ENCODE results near the gene TMEM125.

TMEM125 gene

GRCh38 chr1:43293896-43294760 lies 24.3 kb downstream of the TMEM125 start:
- DNase-seq (ENCODE audit: low spot score): peak; percentile 62

- no peak for DNase-seq (ENCODE audit: low spot score)
Observed at GRCh38 chr1:43294761-43295160, 25.0 kb downstream of the TMEM125 start.

DNA sequence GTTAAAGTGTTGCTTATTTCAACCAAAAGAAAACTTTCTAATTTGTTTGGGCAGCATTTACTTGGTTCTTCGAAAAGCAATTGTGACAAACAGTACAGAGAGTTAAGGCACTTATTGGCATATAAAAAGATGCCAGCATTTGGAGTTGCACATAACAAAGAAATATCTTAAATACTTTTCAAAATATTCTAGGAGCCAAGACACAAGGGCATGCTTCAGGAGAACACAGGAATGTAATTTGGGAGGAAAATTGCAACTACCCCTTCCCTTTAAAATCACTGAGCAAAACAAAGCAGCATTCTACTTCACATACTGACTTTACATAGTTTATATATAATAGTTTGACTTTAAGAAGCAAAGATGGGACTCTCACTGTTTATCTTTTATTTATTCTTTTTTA lies 26.4 kb downstream of the TMEM125 start:
- DNase-seq (ENCODE audit: low spot score): no peak

DNA sequence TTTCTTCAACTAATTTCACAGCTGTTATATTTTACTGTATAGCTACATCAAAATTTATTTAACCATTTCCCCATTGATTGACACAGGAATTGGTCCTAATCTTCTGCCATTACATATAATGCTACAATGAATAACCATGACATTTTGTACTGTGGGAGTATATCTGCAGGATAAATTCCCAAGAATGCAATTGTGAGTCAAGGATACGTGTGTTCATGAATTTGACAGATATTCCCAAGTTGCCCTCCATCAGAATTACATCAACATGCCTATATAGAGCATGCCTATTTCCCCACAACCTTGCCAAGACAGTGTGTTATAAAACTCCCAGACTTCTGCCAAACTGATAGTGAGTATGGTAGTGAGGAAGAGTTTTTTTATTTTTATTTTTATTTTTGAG lies 28.3 kb downstream of the TMEM125 start:
- no peak for DNase-seq (ENCODE audit: low spot score)

DNA sequence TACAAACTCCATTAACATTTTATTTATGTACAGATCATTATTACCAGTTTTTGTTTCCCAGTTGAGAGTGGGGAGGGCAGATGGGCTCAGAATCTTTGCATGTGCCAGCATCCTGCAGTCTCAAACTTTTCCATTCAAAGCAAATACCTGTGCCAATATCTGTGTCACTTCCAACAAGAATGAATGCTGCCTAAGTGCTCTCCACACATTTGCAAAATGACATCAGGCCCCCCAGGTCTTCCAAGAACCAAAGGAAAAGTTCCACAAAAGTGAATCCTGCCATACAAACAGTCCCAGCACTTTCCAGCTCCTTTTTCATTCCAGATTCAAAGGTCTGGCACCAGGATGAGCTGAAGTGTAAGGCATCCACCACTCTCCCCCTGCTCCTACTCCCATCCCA lies 29.3 kb downstream of the TMEM125 start:
- no peak for DNase-seq (ENCODE audit: low spot score)

DNA sequence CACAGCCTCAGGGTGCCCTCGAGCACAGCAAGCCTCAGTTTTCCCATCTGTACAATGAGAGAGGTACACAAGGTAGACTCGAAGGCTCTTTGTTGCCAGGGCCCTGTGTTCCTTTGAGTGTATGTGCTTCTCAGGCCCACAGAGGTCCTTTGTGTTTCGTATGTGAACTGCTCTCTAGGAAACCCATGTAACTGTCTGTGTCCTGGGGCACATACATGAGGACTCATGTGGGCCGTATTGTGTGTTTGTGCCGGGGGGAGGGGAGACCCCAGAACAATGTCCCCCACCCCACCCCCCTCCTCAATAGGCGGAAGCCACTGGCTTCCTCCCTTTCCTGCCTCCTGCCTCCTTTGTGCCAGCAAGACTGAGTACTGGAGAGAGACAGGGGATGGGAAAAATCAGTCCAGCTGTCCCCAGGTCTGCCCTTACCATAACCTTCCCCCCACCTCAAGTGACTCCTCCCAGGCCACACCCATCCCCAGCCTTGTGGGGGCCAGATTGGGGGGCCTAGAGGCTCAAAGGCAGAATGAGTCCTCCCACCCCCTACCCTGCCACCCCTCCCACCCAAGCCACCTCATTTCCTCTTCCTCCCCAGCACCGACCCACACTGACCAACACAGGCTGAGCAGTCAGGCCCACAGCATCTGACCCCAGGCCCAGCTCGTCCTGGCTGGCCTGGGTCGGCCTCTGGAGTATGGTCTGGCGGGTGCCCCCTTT lies 30.8 kb downstream of the TMEM125 start, which contains the start of gene TIE1:
TIE1 (plus strand) TSS at position 605 of the 717 bp plus-strand sequence; CDS start at position 695, 90 bp downstream.
- DNase-seq (ENCODE audit: low spot score): no peak

DNA sequence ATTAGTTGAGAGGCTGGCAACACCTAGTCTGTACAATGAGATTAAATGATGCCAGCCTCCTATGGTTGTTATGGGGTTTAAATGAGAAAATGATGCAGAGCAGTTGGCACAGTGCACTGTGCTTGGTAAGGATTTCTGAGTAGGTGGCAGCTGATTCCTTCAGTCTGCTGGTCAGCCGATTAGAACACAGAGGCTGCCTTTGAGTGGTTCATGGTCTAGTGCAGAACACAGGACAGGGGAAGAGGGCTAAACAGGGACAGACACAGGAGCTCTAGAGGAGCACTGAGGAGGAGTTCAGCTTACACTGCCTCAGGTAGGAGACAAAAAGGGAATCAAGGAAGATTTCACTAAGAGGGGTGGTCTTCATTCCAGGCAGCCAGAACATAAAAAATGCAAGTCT lies 32.4 kb downstream of the TMEM125 start:
- no peak for DNase-seq (ENCODE audit: low spot score)

DNA sequence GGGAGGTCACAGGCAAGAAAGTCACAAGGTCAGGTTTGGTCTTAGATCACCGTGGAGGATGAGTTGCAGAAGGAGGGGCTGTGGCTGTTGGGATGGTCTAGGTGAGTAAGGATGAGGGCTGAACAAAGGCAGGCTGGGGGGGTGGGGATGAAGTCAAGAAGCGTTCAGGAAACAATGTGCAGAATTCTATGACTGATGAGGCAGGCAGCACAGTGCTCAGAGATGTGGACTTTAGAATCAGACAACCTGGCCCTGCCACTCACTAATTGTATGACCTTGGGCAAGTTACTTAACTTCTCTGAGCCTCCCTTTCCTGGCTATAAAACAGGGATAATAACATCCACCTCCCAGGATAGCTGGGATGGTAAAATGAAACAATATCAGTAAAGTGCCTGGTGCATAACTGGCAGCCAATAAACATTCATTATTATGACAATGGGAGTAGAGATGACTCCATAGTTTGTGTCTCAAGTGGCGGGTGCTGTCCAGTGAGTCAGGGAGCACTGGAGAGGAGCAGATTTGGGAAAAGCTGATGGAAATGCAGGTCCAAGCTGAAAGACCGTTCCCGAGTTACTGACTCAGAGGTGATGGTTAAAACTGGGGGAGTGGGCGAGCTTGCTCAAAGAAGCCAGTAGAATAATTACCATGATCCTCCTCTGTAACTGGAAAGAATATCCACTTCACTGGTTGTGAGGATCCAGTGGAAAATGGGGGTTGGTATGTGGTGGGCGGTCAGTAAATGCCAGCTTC lies 33.1 kb downstream of the TMEM125 start:
- peak; percentile 26 for DNase-seq (ENCODE audit: low spot score)

DNA sequence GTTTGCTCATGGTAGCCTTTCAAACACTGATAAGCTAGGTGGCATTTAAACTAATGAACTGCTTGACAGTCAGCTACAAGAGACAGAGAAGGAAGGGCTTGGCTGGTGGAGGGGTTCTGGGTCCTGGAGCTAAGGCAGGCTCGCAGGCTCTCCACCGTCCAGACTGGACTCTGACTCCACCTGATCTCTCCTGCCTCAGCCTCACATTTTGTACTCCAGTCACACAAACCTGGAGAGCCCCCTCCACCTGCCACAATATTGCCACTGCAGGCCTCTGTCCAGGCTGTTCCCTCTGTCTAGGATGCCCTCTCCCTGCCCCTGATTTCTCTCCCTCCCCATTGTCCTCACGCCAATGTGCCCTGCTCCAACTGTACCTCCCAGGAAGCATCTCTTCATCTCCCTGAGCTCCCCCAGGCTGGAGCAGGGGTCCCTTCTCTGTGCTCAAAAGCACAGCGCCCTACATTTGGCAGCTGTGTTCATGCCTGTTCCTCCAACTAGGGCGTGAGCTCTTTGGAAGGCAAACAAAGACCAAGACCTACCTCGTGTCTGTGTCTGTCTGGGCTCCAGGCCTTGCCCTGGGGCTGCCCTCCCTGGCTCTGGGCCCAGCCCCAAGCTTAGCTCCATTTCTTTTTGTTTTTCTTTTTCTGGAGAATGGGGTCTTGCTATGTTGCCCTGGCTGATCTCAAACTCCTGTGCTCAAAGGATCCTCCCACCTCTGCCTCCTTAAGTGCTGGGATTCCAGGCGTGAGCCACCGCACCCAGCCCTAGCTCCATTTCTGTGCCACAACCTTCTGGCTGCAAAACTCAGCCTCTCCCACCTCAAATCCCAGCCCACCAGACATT lies 33.9 kb downstream of the TMEM125 start:
- DNase-seq (ENCODE audit: low spot score): no peak

DNA sequence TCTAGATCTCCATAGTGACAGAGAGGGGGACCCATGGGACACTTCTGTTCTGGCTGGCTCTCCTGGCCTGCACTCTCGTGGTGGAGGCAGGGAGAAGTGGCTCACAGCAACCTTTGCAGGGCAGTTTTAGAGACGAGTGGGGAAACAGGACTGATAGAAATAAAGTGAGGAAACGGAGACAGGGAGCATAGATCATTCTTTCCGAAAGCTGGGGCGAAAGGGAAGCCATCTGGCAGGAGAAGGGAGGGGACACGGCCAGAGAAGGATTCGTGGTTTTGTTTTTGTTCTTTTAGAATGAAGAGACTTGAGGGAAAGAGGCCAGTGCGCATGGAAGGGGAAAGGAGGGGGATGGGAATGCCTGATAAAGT lies 34.5 kb downstream of the TMEM125 start:
- DNase-seq (ENCODE audit: low spot score): no peak

DNA sequence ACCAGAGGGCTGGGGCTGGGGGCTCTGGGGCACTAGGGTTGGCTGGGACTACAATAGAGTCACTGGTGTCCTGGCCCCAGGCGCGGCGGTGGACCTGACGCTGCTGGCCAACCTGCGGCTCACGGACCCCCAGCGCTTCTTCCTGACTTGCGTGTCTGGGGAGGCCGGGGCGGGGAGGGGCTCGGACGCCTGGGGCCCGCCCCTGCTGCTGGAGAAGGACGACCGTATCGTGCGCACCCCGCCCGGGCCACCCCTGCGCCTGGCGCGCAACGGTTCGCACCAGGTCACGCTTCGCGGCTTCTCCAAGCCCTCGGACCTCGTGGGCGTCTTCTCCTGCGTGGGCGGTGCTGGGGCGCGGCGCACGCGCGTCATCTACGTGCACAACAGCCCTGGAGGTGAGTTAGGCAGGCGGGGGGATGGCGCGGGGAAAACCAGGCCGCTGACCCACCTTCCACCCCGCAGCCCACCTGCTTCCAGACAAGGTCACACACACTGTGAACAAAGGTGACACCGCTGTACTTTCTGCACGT lies 35.1 kb downstream of the TMEM125 start:
- DNase-seq (ENCODE audit: low spot score): no peak

GRCh38 chr1:43305461-43305860 lies 35.7 kb downstream of the TMEM125 start:
- no peak for DNase-seq (ENCODE audit: low spot score)

- DNase-seq (ENCODE audit: low spot score): no peak
Observed at GRCh38 chr1:43305926-43306687, 36.3 kb downstream of the TMEM125 start.

GRCh38 chr1:43306688-43307457 lies 37.1 kb downstream of the TMEM125 start:
- DNase-seq (ENCODE audit: low spot score): no peak

- no peak for DNase-seq (ENCODE audit: low spot score)
Observed at GRCh38 chr1:43307458-43308158, 37.8 kb downstream of the TMEM125 start.

DNA sequence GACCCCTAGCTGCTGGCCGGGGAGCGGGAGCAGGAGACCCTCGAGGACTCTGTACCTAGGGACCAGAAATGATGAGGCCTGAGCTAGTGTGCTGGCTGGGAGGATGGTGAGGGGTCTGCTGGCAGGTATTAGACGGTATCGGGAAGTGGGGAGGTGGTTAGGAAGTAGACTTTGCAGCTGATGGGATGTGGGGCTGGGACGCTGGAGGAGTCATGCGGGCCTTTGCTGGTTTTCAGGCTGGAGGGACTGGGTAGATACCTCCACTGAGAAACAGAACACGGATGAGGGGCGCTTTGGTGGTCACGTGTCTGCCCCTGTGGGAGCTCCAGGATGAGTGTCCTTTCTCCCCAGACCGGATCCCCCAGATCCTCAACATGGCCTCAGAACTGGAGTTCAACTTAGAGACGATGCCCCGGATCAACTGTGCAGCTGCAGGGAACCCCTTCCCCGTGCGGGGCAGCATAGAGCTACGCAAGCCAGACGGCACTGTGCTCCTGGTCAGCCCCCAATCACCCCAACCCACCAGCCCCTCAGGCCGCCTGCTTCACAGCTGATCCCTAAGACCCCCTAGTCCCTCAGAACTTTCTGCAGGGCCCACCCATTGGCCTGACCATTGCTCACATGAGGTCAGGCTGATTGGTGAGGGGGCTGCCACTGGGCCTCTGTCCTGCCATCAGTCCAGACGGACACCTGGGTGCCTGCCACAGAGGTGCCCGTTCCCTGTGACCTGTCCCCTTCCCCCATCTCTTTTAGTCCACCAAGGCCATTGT lies 39.0 kb downstream of the TMEM125 start:
- DNase-seq (ENCODE audit: low spot score): no peak

DNA sequence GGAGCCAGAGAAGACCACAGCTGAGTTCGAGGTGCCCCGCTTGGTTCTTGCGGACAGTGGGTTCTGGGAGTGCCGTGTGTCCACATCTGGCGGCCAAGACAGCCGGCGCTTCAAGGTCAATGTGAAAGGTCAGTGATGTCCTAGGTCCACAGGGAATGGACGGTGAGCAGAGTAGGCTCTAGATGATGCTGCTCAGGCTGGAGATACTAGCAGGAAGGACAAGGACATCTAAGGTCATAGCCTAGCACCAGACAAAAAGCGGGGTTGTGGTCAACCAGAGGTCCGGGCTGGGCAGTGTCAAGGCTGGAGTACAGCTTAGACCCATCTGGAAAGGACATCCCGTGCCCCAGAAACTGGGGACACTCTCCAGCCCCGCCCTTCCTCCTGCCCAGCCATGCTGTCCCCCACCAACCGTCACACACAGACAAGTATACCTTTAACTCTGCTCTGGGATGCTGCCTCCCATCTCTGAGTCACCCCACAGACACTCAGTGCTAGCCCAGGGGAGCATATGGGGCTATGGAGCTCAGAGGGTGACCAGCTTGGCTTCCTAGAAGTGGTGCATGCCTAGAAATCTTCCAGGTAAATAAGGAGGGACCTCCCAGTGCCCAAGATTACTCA lies 39.7 kb downstream of the TMEM125 start:
- peak; percentile 45 for DNase-seq (ENCODE audit: low spot score)

- DNase-seq (ENCODE audit: low spot score): no peak
Observed at GRCh38 chr1:43311521-43311920, 41.7 kb downstream of the TMEM125 start.
